NCI-H187 (cell line): ENCODE measurements around the gene ASH1L.
"Not testable (repeated sequence)": the region's sequence is repeated elsewhere in the genome, so short reads cannot be mapped to it uniquely, and the experiment has no call there.

Experiments
- DNase-seq, 2 experiments: peaks; one replicate each; lab custom pipeline; 2025; lab: John Stamatoyannopoulos, UW

ASH1L gene

DNA sequence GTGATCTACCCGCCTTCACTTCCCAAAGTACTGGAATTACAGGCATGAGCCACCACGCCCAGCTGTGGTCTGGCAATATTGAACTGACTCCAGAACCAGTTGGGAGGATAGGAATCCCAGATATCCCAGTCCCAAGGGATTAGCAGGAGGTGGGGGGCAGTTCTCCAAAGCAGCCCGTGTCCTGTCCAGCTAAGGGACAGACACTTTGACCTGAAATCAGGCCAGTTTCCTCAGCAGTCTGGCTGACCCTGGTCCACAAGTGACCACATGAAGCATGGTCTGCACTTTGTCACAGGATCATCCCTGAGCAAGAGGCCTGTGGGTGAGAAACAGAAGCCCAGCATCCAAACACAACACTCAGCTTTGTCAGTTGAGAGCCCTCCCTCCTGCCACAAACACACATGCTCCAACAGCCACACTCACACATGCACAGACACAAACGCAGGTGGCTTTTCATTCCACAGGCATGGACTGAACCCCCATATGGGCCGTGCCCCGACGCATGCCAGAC, 256.7 kb downstream of the ASH1L start:
- no peak for DNase-seq

DNA sequence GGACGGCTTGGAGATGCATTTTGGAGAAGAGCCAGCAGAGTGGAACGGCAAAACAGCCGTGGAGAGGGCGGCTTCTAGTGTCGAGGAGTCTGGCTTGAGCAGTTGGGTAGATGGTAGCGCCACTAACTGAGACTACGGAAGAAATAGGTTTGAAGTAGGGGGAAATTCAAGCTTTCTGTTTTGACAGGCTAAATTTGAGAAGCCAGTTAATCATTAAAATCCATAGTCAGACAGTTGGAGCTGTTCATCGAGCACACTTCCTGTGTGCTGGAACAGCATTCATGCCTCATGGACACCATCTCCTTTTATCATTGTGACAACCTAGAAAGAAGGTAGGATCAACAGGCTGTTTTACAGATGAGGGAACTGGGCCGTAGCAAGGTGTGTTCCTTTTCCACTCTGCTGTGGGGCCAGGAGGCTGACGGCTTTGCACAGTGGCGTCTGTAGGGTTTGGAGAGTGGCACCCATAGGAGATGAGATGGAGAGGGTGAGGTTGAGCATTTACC, 258.0 kb downstream of the ASH1L start:
- no peak for DNase-seq

DNA sequence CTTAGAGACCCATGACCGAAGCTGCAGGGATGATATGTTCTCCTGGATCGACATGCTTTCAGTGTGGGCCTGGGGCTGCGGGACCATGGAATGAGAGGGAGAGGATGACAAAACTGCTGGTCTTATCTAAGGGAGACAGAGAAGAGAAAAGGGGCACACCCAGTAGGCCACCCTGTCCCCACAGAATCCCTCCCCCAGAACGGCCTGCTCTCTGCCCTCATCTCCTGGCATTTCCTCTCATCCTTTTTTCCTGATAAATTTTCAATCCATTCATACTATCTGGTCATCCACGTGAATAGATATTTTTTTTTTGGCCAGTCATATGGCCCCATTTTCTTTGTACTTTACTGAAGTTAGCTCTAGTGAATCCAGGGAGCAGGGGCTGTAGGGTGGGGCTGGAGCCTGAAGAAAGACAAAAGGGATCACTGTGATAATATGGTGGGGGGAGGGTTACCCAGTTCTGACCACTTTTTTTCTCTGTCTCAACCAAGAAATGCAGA, 261.2 kb downstream of the ASH1L start, which contains the start of gene PKLR:
PKLR (minus strand) TSS at position 97 of the 500 bp plus-strand sequence; CDS start at position 54, 43 bp downstream.
- no peak for DNase-seq

DNA sequence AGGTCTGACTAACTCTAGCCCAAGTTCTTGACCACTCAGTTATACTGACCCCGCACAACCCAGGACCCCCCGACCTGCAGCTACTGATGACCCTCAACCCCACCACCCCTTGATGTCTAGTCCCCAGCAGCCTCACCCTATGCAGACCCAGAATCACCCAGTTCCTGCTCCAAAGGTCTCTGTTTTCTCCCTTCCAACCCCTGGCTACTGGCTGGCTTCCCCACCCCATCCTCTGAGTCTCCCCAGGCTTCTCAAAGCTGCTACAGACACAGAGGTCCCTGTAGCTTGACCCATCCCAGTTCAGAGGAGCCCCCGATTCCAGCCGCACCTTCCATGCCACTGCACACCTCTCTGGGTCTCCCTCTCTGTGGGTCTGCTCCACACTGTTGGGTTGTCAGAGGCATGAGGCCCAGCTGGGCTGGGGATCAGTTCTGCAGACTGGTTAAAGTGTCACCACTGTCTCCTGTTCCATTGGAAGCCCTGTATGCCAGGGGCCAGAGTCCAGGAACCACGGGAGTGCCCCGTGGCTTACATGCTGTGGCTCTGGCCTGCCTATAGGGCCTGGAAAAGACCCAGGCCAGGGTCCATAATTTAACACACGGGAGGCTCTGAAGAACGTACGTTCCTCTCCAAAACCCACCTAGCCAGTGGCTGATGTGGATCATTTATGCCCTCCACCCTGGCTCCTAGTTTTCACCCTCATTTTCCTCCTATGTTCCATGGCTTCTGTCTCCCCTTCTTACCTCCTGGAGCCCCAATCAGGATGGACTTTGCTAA, 261.9 kb downstream of the ASH1L start:
- no peak for DNase-seq

DNA sequence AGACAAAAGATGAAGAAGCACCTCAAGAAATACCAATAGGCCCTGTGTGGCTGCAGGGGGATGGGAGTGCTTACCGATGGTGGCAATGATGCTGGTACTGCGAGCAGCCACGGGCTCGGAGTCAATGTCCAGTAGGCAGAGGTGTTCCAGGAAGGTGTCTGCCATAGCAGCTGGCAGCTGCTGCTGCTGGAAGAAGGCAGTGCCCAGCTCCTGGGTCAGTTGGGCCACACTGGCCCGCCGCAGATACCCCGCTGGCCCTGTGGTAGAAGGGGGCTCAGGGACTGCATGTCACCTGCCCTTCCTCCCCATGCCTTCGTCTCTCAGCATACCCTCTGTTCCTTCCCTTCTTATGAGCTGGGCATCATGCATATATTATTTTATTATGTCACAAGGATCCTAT, 262.6 kb downstream of the ASH1L start:
- DNase-seq, result no peak

DNA sequence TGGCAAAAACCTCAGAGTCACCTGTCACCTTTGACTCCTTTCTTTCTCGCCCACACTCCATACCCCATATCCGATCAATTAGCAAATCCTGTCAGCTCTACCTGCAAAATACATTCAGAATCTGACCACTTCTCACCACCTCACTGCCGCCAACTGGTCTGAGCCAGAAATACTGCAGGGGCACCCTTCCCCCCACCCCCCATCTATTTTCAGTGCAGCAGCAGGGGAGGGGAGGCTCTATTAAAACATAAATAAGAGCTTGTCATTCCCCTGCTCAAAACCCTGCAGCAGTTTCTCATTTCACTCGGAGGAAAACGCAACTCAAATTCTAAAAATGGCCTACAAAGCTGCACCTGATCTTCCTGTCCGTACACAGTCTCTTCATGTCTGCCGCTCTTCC, 265.2 kb downstream of the ASH1L start:
- DNase-seq, result no peak

DNA sequence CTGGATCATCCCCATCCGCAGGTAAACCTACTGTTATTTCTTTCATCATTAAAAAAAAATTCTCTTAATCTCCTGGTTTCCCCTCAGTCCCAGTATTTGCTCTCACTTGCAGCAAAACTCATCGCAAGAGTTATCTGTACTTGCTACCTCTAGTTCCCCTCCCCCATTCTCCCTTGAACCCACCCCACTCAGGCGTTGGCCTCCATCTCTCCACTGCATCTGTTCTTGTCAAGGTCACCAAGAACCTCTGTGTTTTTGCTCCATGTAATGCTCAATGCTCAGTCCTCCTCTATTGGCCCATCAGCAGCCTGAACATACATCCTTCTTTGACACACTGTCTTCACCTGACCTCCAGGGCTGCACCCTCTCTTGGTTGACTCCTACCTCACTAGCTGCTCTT, 265.9 kb downstream of the ASH1L start:
- no peak for DNase-seq

DNA sequence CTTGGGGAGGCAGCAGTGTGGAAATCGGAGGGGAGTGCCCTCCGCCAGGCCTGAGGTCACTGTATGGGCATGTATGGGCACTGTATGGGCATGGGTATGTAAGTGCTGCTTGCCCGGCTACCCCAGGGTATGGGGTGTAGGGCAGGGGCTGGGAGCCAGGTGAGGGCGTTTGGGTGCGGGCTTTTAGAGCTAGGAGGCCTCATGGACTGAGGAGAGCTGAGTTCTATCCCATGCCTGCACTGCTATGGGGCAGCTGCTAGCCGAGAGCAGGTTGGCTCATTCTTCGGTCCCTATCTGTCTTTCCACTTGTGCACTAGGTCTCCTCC, 266.7 kb downstream of the ASH1L start:
- DNase-seq, result no peak

DNA sequence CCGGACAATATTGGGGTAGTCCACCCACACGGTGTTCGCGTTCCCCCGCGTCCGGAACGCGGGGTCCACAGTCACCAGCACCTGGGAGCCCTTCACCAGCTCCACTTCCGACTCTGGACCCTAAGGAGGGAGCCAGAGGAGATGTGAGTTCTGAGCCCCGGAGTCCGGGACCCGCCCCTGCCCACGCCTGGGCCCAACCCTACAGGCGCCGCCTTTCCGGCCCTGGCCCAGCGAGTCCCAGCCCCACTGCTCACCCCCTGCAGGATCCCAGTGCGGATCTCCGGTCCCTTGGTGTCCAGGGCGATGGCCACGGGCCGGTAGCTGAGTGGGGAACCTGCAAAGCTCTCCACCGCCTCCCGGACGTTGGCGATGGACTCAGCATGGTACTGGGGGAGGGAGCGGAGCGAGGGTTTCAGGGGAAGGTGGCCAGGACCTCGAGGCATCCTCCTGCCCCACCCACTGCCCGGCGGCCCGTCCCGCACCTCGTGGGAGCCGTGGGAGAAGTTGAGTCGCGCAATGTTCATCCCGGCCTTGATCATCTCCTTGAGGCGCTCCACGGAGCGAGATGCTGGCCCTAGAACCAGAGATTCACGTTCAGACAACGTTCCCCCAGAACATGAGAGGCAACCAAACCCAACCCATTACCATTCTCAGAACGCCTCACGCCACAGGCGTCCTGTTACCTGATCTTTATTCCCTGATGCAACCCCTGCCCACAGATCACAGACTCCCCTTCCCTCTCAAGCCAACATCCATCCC, 267.2 kb downstream of the ASH1L start:
- DNase-seq, result no peak

GRCh38 chr1:155294520-155295182, 268.0 kb downstream of the ASH1L start:
- DNase-seq, result no peak

GRCh38 chr1:155293086-155293749, 269.4 kb downstream of the ASH1L start:
- DNase-seq, result no peak

DNA sequence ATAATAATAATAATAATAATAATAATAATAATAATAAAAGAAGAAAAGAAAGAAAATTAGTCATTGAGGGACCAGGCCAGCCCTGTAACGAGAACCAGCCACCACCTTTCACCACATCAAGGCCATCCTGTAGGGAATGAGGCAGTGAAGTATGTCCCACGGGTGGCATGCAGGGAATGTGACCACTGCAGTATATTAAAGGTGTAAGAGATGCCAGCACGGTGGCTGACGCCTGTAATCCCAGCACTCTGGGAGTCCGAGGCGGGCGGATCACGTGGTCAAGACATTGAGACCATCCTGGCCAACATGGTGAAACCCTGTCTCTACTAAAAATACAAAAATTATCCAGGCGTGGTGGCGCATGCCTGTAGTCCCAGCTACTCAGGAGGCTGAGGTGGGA, 271.6 kb downstream of the ASH1L start:
- DNase-seq, result not testable (repeated sequence)

DNA sequence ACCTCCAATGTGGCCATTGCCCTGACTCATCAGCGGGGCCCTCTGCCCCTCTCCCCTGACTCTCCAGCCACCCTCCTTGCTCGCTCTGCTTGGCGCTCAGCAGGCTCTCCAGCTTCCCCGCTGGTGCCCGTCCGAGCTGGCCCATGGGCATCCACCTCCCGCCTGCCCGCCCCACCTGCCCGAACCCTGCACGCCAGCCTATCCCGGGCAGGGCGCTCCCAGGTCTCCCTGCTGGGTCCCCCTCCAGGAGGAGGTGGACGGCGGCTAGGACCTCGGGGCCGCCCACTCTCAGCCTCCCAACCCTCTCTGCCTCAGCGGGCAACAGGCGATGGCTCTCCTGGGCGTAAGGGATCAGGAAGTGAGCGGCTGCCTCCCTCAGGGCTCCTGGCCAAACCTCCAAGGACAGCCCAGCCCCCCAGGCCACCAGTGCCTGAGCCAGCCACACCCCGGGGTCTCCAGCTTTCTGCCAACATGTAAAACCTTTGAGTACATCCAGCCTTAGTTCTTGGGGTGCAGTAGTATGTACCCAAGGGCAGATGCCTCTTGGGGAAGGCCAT, 274.5 kb downstream of the ASH1L start:
- no peak for DNase-seq

GRCh38 chr1:155286544-155286943, 276.1 kb downstream of the ASH1L start:
- no peak for DNase-seq

GRCh38 chr1:155285631-155286044, 277.0 kb downstream of the ASH1L start:
- DNase-seq, result no peak
